H4 (cell line): Measurements from ENCODE around the gene FAM117A. TPM values are rescaled to one million over a fixed set of nuclear protein-coding genes. Genes with fewer than 3 reads are reported as not detected.
A peak's percentile ranks its signal among the peaks of the same experiment; 100 is the strongest.

ENCODE experiments used
- DNase-seq: peaks from one replicate; pipeline ENCODE4 v3.0.0-alpha.2; 2015; ENCODE audit warnings: low spot score
- total RNA-seq: library from RNA; depleted of rRNA; stranded (reverse); fragments of >200 nt; shearing (Covaris generic); gene quantifications from 2 replicates; pipeline ENCODE4 v1.2.3, GENCODE V29; 2014; rRNA removed

Gene FAM117A
- 6.9 and 8.1 TPM in 2 replicates for total RNA-seq

- peak; percentile 99 for DNase-seq
Measured at GRCh38 chr17:49763735-49764558, at the start of gene FAM117A. TSS of gene FAM117A (minus strand) at chr17:49764131. CDS start at chr17:49764087, 44 bp downstream.

- no peak for DNase-seq
Measured at GRCh38 chr17:49809056-49809455, 45.1 kb upstream of the FAM117A start.

GRCh38 chr17:49798738-49799137, 34.8 kb upstream of the FAM117A start:
- no peak for DNase-seq

- DNase-seq = no peak
Measured at GRCh38 chr17:49798182-49798581, 34.3 kb upstream of the FAM117A start.

GRCh38 chr17:49795372-49795771, 31.4 kb upstream of the FAM117A start:
- no peak for DNase-seq

- DNase-seq = no peak
Measured at GRCh38 chr17:49793309-49793708, 29.4 kb upstream of the FAM117A start.

GRCh38 chr17:49789243-49789578, 25.3 kb upstream of the FAM117A start:
- no peak for DNase-seq

GRCh38 chr17:49788478-49789242, 24.7 kb upstream of the FAM117A start, which contains the start of gene KAT7:
TSS of gene KAT7 (plus strand) at chr17:49788681. CDS start at chr17:49788835, 154 bp downstream.
- DNase-seq = peak; percentile 100

GRCh38 chr17:49787884-49788477, 24.1 kb upstream of the FAM117A start:
- no peak for DNase-seq

- DNase-seq = no peak
Measured at GRCh38 chr17:49784636-49785035, 20.7 kb upstream of the FAM117A start.

GRCh38 chr17:49783791-49784190, 19.9 kb upstream of the FAM117A start:
- DNase-seq = no peak

- no peak for DNase-seq
Measured at GRCh38 chr17:49783071-49783715, 19.3 kb upstream of the FAM117A start.

GRCh38 chr17:49779739-49780231, 15.9 kb upstream of the FAM117A start:
- peak; percentile 65 for DNase-seq

GRCh38 chr17:49779156-49779738, 15.3 kb upstream of the FAM117A start:
- no peak for DNase-seq

- no peak for DNase-seq
Measured at GRCh38 chr17:49777563-49777962, 13.6 kb upstream of the FAM117A start.

- DNase-seq = no peak
Measured at GRCh38 chr17:49776551-49777300, 12.8 kb upstream of the FAM117A start.

- no peak for DNase-seq
Measured at GRCh38 chr17:49775546-49776260, 11.8 kb upstream of the FAM117A start.

- no peak for DNase-seq
Measured at GRCh38 chr17:49766918-49767530, 3.1 kb upstream of the FAM117A start.

GRCh38 chr17:49764559-49765180, 739 bp upstream of the FAM117A start:
- DNase-seq = no peak
